OCI-LY3 (cell line): ENCODE measurements around the gene CD19.

Experiments used
- H2AFZ ChIP-seq: fragments of 200-600, 300-600 bp; shearing (Covaris generic); 2 replicates; pipeline ENCODE4 v1.6.0; 2014; ENCODE audit warnings: antibody characterized with exemption, low read depth, low read length
- H3K27ac ChIP-seq: fragments of 200-600, 300-600 bp; sonication (generic); 2 replicates; pipeline ENCODE4 v1.5.1; 2014; ENCODE audit warnings: mild to moderate bottlenecking, low read length, moderate library complexity, mixed read lengths
- H3K27me3 ChIP-seq: fragments of 200-600, 300-600 bp; sonication (generic); 2 replicates; pipeline ENCODE4 v1.6.1; 2014; ENCODE audit warnings: low read depth, low read length, mixed read lengths
- H3K36me3 ChIP-seq: fragments of 200-600, 300-600 bp; sonication (generic); replicated peaks from 2 replicates; pipeline ENCODE3; 2014; ENCODE audit warnings: low read depth, low read length, mixed read lengths
- H3K4me1 ChIP-seq: fragments of 300-600, 200-600 bp; sonication (generic); 2 replicates; pipeline ENCODE4 v1.6.1; 2014; ENCODE audit warnings: low read length, mixed read lengths
- H3K4me2 ChIP-seq: fragments of 200-600, 300-600 bp; sonication (generic); 2 replicates; pipeline ENCODE4 v1.6.1; 2014; ENCODE audit warnings: low read length, mixed read lengths
- H3K4me3 ChIP-seq: fragments of 300-600, 200-600 bp; sonication (generic); 2 replicates; pipeline ENCODE4 v1.5.1; 2014; ENCODE audit warnings: antibody characterized with exemption, mild to moderate bottlenecking, low read length, moderate library complexity
- H3K79me2 ChIP-seq: fragments of 300-600, 200-600 bp; shearing (Covaris generic); 2 replicates; pipeline ENCODE4 v1.6.1; 2014; ENCODE audit warnings: mild to moderate bottlenecking, low read length, mixed read lengths
- H3K9ac ChIP-seq: fragments of 300-600, 200-600 bp; shearing (Covaris generic); 2 replicates; pipeline ENCODE4 v1.6.0; 2014; ENCODE audit warnings: mild to moderate bottlenecking, low read length, moderate library complexity
- H3K9me3 ChIP-seq: fragments of 200-600, 300-600 bp; shearing (Covaris generic); 2 replicates; pipeline ENCODE4 v1.6.1; 2014; ENCODE audit warnings: low read length, mixed read lengths; ENCODE audit not compliant: insufficient read depth
- H4K20me1 ChIP-seq: fragments of 200-600, 300-600 bp; sonication (generic); 2 replicates; pipeline ENCODE4 v1.6.1; 2016; ENCODE audit warnings: low read length, mixed read lengths; ENCODE audit not compliant: insufficient read depth
- EZH2phosphoT487 ChIP-seq: fragments of 200-600 bp; shearing (Covaris generic); IDR thresholded peaks from 2 replicates; pipeline ENCODE4 v1.6.1; 2018; ENCODE audit warnings: antibody characterized with exemption, mixed run types, low read depth
- TF ChIP-seq, protein P1 (sequence below): fragments of 200-600, 300-600 bp; sonication (generic); IDR thresholded peaks from 2 replicates; pipeline ENCODE4 v1.5.1; 2014; ENCODE audit warnings: antibody characterized with exemption, low read length, low read depth

CD19 gene

DNA sequence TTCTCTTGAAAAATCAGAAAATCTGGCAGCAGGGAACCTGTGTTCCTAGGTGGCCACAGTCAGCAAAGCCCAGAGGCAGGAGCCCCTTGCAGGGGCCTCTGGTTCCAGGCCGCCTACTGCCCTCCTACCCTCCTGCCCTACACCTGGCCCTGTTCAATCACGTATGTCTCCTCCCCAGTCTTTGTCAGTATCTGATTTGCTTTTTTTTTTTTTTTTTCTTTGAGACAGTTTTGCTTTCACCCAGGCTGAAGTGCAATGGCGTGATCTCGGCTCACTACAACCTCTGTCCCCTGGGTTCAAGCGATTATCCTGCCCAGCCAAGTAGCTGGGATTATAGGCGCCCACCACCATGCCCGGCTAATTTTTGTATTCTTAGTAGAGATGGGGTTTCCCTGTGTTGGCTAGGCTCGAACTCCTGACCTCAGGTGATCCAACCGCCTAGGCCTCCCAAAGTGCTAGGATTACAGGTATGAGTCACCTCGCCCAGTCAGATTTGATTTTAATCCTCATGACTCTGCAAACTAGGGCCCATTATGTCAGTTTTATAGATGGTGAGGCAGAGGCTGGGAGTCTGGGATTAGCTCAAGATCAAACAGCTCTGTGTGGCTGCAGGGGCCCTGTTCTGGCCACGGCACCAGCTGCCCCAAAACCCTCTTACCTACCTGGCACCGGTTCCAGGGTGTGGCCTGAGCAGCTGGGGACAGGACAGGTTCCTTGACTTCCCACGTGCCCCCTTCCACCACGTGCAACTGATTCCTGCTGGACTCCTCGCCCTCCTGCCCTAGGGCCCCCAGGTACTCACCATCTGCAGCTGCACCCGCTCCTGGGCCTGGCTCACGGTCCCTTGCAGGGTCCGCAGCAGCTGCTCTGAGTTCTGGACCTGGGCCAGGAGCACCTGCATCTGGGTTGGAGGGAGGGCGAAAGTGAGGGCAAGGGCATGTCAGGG is 21.4 kb upstream of the CD19 start:
- Histone ChIP-seq H3K9me3 (no peaks in the 10 kb centered on the region), H3K27ac (no peak overlapping the region), H4K20me1 (no peaks in the 10 kb centered on the region), H3K36me3 (peaks cover 4% of the 10 kb centered on the region), H3K27me3 (no peaks in the 10 kb centered on the region), H3K4me2 (peak overlapping the region; percentile 12; the same call in 1 of the 2 replicates), H3K79me2 (no peaks in the 10 kb centered on the region), H3K4me3 (no peak overlapping the region), H2AFZ (no peak overlapping the region), H3K9ac (no peak overlapping the region), H3K4me1 (peaks cover 10% of the 10 kb centered on the region)
- TF ChIP-seq, protein P1, sequence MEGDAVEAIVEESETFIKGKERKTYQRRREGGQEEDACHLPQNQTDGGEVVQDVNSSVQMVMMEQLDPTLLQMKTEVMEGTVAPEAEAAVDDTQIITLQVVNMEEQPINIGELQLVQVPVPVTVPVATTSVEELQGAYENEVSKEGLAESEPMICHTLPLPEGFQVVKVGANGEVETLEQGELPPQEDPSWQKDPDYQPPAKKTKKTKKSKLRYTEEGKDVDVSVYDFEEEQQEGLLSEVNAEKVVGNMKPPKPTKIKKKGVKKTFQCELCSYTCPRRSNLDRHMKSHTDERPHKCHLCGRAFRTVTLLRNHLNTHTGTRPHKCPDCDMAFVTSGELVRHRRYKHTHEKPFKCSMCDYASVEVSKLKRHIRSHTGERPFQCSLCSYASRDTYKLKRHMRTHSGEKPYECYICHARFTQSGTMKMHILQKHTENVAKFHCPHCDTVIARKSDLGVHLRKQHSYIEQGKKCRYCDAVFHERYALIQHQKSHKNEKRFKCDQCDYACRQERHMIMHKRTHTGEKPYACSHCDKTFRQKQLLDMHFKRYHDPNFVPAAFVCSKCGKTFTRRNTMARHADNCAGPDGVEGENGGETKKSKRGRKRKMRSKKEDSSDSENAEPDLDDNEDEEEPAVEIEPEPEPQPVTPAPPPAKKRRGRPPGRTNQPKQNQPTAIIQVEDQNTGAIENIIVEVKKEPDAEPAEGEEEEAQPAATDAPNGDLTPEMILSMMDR, result no peak
- TF ChIP-seq EZH2phosphoT487, result no peak

DNA sequence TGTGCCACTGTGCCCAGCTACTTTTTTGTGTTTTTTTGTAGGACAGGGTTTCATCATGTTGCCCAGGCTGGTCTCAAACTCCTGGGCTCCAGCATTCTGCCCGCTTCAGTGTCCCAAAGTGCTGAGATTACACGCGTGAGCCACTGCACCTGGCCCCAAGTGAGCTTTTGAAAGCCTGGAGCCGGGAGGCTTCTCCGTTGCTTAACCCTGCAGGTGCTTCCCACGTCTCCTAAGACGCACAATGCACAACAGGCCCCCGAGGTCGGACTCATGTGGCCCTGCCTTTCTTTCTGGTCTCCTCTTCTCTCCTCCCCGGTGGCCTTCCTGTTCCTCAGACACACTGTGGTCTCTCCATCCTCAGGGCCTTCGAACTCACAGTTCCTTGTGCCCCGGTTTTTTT is 19.2 kb upstream of the CD19 start:
- Histone ChIP-seq H3K4me2 (no peak overlapping the region), H2AFZ (no peak overlapping the region), H3K36me3 (peaks cover 9% of the 10 kb centered on the region), H3K79me2 (no peaks in the 10 kb centered on the region), H3K27me3 (no peaks in the 10 kb centered on the region), H3K9ac (no peak overlapping the region), H4K20me1 (no peaks in the 10 kb centered on the region), H3K4me3 (no peak overlapping the region), H3K27ac (no peak overlapping the region), H3K9me3 (no peaks in the 10 kb centered on the region), H3K4me1 (peaks cover 16% of the 10 kb centered on the region)
- TF ChIP-seq EZH2phosphoT487, result no peak
- TF ChIP-seq, protein P1, result no peak

GRCh38 chr16:28913946-28914724 is 17.6 kb upstream of the CD19 start:
- Histone ChIP-seq H2AFZ (no peak overlapping the region), H3K4me1 (peaks cover 19% of the 10 kb centered on the region), H3K9ac (no peak overlapping the region), H3K27ac (no peak overlapping the region), H3K4me2 (no peak overlapping the region), H3K36me3 (peaks cover 9% of the 10 kb centered on the region), H3K4me3 (no peak overlapping the region), H3K79me2 (no peaks in the 10 kb centered on the region), H4K20me1 (no peaks in the 10 kb centered on the region), H3K27me3 (no peaks in the 10 kb centered on the region), H3K9me3 (no peaks in the 10 kb centered on the region)
- no peak for TF ChIP-seq EZH2phosphoT487
- TF ChIP-seq, protein P1, result no peak

GRCh38 chr16:28915181-28915580 is 16.6 kb upstream of the CD19 start:
- H3K9ac ChIP-seq, result no peak overlapping the region
- no peaks in the 10 kb centered on the region for H3K9me3 ChIP-seq
- H4K20me1 ChIP-seq, result no peaks in the 10 kb centered on the region
- H3K36me3 ChIP-seq, result peaks cover 12% of the 10 kb centered on the region
- no peaks in the 10 kb centered on the region for H3K79me2 ChIP-seq
- TF ChIP-seq, protein P1, result no peak
- TF ChIP-seq EZH2phosphoT487, result no peak
- H3K4me2 ChIP-seq, result no peak overlapping the region
- no peak overlapping the region for H3K4me3 ChIP-seq
- H2AFZ ChIP-seq, result no peak overlapping the region
- H3K4me1 ChIP-seq, result peaks cover 16% of the 10 kb centered on the region
- H3K27ac ChIP-seq, result no peak overlapping the region
- H3K27me3 ChIP-seq, result no peaks in the 10 kb centered on the region
